Heart right ventricle (tissue), 16 donors: Measurements from ENCODE around the gene TBL2. TPM values are rescaled to one million over a fixed set of nuclear protein-coding genes. Genes with fewer than 3 reads are reported as not detected.
A peak's percentile ranks its signal among the peaks of the same experiment; 100 is the strongest.

Experiments used
- ATAC-seq, 8 donors: fragments of 200-7000 bp; cut with Tn5 transposase; one replicate each; pipeline ENCODE4 v1.9.1; 2020; ENCODE audit warnings: mild to moderate bottlenecking in 8 of 8, moderate library complexity in 8 of 8, moderate number of reproducible peaks in 1 of 8
- DNase-seq, 2 donors: peaks; one replicate each; pipeline ENCODE4 v3.0.0-alpha.2; 2020
- H3K27ac ChIP-seq, 10 donors: fragments of 200-600 bp; sonication (generic) in 2 of 10; one replicate each; pipeline versions ENCODE4 v1.5.0 to v1.8.0; 2020 to 2022; ENCODE audit warnings: mild to moderate bottlenecking in 3 of 10
- H3K27me3 ChIP-seq, 7 donors: fragments of 200-600 bp; one replicate each; pipeline ENCODE4 v1.8.0; 2021 to 2022; ENCODE audit warnings: mild to moderate bottlenecking in 2 of 7
- H3K36me3 ChIP-seq, 9 donors: fragments of 200-600 bp; sonication (generic) in 1 of 9; one replicate each; pipeline versions ENCODE4 v1.5.0 to v1.8.0; 2020 to 2022; ENCODE audit warnings: mild to moderate bottlenecking in 2 of 9
- H3K4me1 ChIP-seq, 9 donors: fragments of 200-600 bp; sonication (generic) in 1 of 9; one replicate each; pipeline versions ENCODE4 v1.5.0 to v1.8.0; 2020 to 2022; ENCODE audit warnings: mild to moderate bottlenecking in 4 of 9
- H3K4me3 ChIP-seq, 10 donors: fragments of 200-600 bp; sonication (generic) in 2 of 10; one replicate each; pipeline versions ENCODE4 v1.5.0 to v1.8.0; 2020 to 2022; ENCODE audit warnings: mild to moderate bottlenecking in 7 of 10, moderate library complexity in 2 of 10
- H3K9me3 ChIP-seq, 11 donors: fragments of 200-600 bp in 10 of 11; sonication (generic) in 2 of 11; one replicate each; pipeline versions ENCODE4 v1.5.0 to v1.8.0; 2013 to 2022; ENCODE audit warnings: mild to moderate bottlenecking in 2 of 11, control low read depth in 1 of 11, moderate library complexity in 1 of 11
- WGBS, 2 donors: extraction: QIAGEN DNeasy Blood & Tissue Kit; methylation state at CpG; one replicate each; pipeline ENCODE4 v1.1.7; 2013; ENCODE audit warnings: inconsistent platforms in 1 of 2; 5-methylcytosine and 5-hydroxymethylcytosine counted together
- intact Hi-C, 10 donors: fragments of 100-400 bp; cut with DNase I; formaldehyde crosslinking; loops; one replicate each; pipeline versions ENCODE4 v1.11.1 to v1.14.2; 2022
- polyA plus RNA-seq, 2 donors: library from polyadenylated mRNA; stranded (reverse); fragments of 200-250 nt; gene quantifications; one replicate each; pipeline ENCODE4 v1.2.3, GENCODE V29; 2013
- total RNA-seq, 10 donors: library from RNA; stranded (reverse); fragmentation: NEBNext Ultra II Directional in 3 of 10; extraction: Animal tissue kit (Norgen Biotek cat#: 25700) in 3 of 10; gene quantifications; one replicate each; pipeline versions ENCODE4 v1.2.1 to v1.2.4, GENCODE V29; 2021 to 2023
- TF ChIP-seq, protein P1 (sequence below), 9 donors: fragments of 200-600 bp; sonication (generic) in 2 of 9; IDR thresholded peaks; one replicate each; pipeline versions ENCODE4 v1.5.0 to v1.8.0; 2021 to 2022; ENCODE audit warnings: antibody characterized with exemption in 9 of 9, mild to moderate bottlenecking in 5 of 9, moderate library complexity in 1 of 9
- donor health status: Arrhythmogenic right ventricular cardiomyopathy.
- donor health status: ischemic (EF 13 %, LVEDD 7.1; RV severe dilation, severe dysfunction).
- donor health status: healthy with polysubstance abuse.
- donor health status: DM: no; HTN: yes; CAD: no.
- donor health status: DM: no; HTN: no; CAD: no.
- donor health status: ischemic (EF 25% LVEDD 6.9; RV normal size, moderate dysfunction).
- donor health status: ischemic (EF 25% LVEDD 5.7; RV mildly dilated, moderate dysfunction).
- donor health status: healthy.
- donor health status: DM: yes; HTN: yes; CAD: no.
- donor health status: Ischemic cardiomyopathy.
- donor health status: ischemic (EF 35%, LVEDD 5.7; RV mildly dilated, moderate dysfunction).
- donor health status: nonischemic (EF 11% LVEDD 7.7; RV severe dilation, severe dysfunction).
- donor health status: DM: yes; HTN: yes; CAD: no.
- donor health status: PGD.
- donor health status: ischemic (EF 29% LVEDD 5.4; RV normal size, mild dysfunction).
- donor health status: nonischemic (EF 23%, LVEDD 6.1; RV moderate dilation, normal function).

Gene TBL2
- total and polyA plus RNA-seq, 12 donors: 6.9 to 22.1 (median 10.4) TPM

GRCh38 chr7:73565675-73566340 is 12.6 kb downstream of the TBL2 start:
- DNase-seq (no peak), ATAC-seq (no peak)
- intact Hi-C loops: no loop called here
- WGBS, 2 donors: 69 to 76% methylated on average over 7 of the region's 7 CpGs
- no peaks in the 10 kb centered on the region for H3K9me3 ChIP-seq
- H3K4me1 ChIP-seq: peaks cover 0 to 18% (median 0%) of the 10 kb centered on the region in 9 donors
- TF ChIP-seq, protein P1, sequence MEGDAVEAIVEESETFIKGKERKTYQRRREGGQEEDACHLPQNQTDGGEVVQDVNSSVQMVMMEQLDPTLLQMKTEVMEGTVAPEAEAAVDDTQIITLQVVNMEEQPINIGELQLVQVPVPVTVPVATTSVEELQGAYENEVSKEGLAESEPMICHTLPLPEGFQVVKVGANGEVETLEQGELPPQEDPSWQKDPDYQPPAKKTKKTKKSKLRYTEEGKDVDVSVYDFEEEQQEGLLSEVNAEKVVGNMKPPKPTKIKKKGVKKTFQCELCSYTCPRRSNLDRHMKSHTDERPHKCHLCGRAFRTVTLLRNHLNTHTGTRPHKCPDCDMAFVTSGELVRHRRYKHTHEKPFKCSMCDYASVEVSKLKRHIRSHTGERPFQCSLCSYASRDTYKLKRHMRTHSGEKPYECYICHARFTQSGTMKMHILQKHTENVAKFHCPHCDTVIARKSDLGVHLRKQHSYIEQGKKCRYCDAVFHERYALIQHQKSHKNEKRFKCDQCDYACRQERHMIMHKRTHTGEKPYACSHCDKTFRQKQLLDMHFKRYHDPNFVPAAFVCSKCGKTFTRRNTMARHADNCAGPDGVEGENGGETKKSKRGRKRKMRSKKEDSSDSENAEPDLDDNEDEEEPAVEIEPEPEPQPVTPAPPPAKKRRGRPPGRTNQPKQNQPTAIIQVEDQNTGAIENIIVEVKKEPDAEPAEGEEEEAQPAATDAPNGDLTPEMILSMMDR (IDR thresholded peaks at IDR 0.05): no peak
- H3K4me3 ChIP-seq: peak overlapping the region in 6 of 10 donors; percentile 19 to 51 (median 27)
- H3K27ac ChIP-seq: peak overlapping the region in 1 of 10 donors; percentile 53
- H3K27me3 ChIP-seq: no peaks in the 10 kb centered on the region
- H3K36me3 ChIP-seq: peaks cover 0 to 27% (median 8%) of the 10 kb centered on the region in 9 donors

DNA sequence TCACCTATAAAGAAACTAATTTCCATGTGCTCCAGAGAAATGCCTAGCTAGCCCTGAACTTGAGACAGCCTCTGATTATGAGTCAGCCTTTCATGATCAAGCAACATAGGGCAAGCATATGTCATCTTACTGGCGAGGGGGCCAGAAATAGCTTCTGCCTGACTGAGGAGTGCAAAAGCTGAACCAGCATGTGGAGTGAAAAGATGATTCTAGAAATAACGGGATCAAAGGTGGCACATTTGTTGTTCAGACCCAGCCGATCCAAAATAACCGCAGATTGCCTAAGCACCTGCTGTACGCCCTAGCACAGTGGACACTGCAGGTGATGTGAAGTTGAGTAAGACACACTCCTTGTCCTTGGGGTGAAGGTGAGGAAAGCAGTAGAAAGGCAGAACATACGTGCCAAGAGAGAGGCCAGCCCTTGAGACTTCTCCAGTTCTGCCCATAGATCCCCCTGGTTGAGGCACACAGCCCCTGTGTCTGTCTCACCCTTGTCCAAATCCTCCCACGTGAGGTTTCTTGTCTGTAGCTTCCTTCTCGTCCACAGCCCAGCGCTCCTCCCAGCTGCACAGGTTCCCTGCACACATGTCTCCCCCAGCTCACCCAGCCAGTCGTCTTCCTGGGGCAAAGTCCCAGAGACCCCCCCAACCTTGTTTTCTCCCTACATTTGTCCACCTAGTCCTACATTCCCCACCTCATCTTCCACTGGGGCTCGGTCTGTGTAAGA is 18.1 kb downstream of the TBL2 start:
- intact Hi-C loops: no loop called here
- no peak for DNase-seq
- ATAC-seq: no peak
- H3K9me3 ChIP-seq: no peaks in the 10 kb centered on the region
- no peak overlapping the region for H3K4me3 ChIP-seq
- WGBS, 2 donors: 58 to 66% methylated on average over 11 of the region's 11 CpGs
- TF ChIP-seq, protein P1 (IDR thresholded peaks at IDR 0.05): no peak
- H3K27ac ChIP-seq: peak overlapping the region in 1 of 10 donors; percentile 35
- no peaks in the 10 kb centered on the region for H3K36me3 ChIP-seq
- no peaks in the 10 kb centered on the region for H3K27me3 ChIP-seq
- H3K4me1 ChIP-seq: peaks cover 3 to 27% (median 14%) of the 10 kb centered on the region in 9 donors

- peak; percentile 58 to 80 (median 66) for ATAC-seq
- no peaks in the 10 kb centered on the region for H3K9me3 ChIP-seq
- H3K4me1 ChIP-seq: peaks cover 3 to 39% (median 30%) of the 10 kb centered on the region in 9 donors
- peaks cover 0 to 26% (median 4%) of the 10 kb centered on the region in 9 donors for H3K36me3 ChIP-seq
- DNase-seq: peak; percentile 55 to 79
- WGBS, 2 donors: 5 to 12% methylated on average over 31 to 83 of the region's 83 CpGs
- no peaks in the 10 kb centered on the region for H3K27me3 ChIP-seq
- H3K4me3 ChIP-seq: peak within 1 kb of the TSS; percentile 52 to 86 (median 76)
- TF ChIP-seq, protein P1 (IDR thresholded peaks at IDR 0.05): no peak
- H3K27ac ChIP-seq: peak within 1 kb of the TSS; percentile 96 to 100 (median 99)
- intact Hi-C loops: loop anchor here in 7 of 10 donors (1.0 to 5.0 kb wide), 4 partner anchors 21 to 35 kb away; partner anchors contain the start of genes BAZ1B (in 7 of the 7) and TBL2 (in 1 of the 7)
Measured at GRCh38 chr7:73557397-73558257, 20.8 kb downstream of the TBL2 start, which contains the start of gene BCL7B. Gene BCL7B, minus strand, starts transcription at chr7:73557690. Its CDS starts 112 bp downstream, at chr7:73557578.

- 0 to 1% methylated on average over 27 to 36 of the region's 36 CpGs for WGBS, 2 donors
- H3K27ac ChIP-seq: peak overlapping the region; percentile 96 to 100 (median 99)
Measured at GRCh38 chr7:73557108-73557396, 21.3 kb downstream of the TBL2 start.

More at GRCh38 chr7:73557108-73557396, 21.3 kb downstream of the TBL2 start:
- DNase-seq: peak; percentile 93 to 95
- intact Hi-C loops: loop anchor here in 7 of 10 donors (1.0 to 5.0 kb wide), 4 partner anchors 22 to 35 kb away; partner anchors contain the start of genes BAZ1B (in 7 of the 7) and TBL2 (in 1 of the 7)
- peaks cover 0 to 32% (median 10%) of the 10 kb centered on the region in 9 donors for H3K36me3 ChIP-seq
- TF ChIP-seq, protein P1 (IDR thresholded peaks at IDR 0.05): no peak
- H3K27me3 ChIP-seq: no peaks in the 10 kb centered on the region
- ATAC-seq: peak; percentile 96 to 98 (median 97)
- H3K4me3 ChIP-seq: peak overlapping the region; percentile 52 to 86 (median 76)
- H3K4me1 ChIP-seq: peaks cover 3 to 39% (median 30%) of the 10 kb centered on the region in 9 donors
- no peaks in the 10 kb centered on the region for H3K9me3 ChIP-seq
